GM19193 (cell line): ENCODE measurements around the gene MDK.

ENCODE experiments used
- POLR2A ChIP-seq: IDR thresholded peaks from 4 replicates; pipeline ENCODE4 v1.6.1; 2011; ENCODE audit not compliant: insufficient read depth, insufficient read length; ENCODE audit errors: extremely low read depth

The MDK gene

DNA sequence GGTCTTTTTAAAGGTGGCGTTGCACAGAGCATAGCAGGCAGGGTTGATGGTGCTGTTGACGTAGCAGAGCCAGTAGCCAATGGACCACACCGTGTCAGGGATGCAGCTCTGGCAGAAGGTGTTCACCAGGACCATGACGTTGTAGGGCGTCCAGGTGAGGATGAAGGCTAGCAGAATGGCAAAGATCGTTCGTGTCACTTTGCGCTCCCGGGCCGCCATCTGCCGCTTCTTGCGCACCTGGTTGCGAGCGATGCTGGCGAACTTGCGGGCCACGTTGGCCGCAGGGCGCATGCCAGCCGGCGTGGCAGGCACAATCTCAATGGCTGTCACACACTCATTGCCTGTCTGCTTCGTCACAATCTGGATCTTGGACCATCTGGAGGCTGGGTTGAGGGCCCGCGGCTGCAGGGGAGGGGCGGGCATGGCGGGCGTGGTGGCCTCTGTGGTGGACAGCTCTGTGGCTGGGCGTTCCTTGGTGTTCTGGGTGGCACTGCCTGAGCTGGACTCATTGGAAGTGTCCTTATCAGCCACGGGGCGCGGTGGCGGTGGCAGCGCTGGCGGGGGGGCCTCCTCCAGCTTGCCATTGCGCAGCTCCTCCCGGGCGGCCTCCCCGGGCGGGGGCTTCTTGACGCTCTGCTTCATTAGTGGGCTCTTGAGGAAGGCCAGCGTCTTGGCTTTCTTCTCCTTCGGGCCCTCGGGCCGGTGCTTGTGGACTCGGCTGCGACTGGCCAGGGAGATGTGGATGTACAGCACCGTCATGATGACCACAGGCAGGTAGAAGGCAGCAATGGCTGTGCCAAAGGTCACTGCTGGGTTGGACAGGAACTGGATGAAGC lies 3.9 kb downstream of the MDK start:
- no peak for TF ChIP-seq POLR2A

DNA sequence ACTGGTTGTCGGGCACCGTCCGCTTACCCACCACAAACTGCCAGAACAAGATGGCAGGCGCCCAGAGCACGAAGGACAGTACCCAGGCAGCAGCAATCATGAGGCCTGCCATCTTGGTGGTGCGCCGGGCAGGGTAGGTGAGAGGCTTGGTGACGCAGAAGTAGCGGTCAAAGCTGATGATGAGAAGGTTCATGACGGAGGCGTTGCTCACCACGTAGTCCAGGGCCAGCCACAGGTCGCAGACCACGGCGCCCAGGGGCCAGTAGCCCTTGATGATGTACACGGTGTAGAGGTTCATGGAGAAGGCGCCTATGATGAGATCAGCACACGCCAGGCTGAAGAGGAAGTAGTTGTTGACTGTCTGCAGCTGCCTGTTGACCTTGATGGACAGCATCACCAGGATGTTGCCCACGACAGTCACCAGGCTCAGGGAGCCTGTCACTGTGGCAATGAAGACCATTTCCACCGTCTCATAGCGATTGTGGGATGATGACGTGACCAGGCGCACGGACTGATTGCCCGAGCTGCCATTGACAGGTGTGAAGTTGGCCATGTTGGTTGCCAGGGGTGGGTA lies 4.6 kb downstream of the MDK start:
- TF ChIP-seq POLR2A = no peak

DNA sequence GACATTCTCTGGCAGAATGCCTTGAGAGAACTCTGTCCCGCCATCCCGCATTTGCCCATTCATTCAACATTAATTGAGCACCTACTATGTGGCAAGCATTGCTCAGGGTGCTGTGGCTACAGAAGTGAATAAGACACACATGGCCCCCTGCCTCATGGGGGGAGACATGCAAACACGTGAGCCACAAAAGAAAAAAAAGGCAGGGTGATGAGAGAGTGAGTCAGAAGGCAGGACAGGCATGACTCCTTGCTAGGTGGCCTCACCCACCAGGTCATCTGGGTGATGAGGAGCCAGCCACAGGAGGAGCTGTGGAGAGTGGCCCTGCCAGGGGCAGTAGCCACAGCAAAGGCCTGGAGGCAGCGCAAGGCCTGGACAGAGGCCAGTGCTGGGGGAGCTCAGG lies 5.2 kb downstream of the MDK start:
- no peak for TF ChIP-seq POLR2A

DNA sequence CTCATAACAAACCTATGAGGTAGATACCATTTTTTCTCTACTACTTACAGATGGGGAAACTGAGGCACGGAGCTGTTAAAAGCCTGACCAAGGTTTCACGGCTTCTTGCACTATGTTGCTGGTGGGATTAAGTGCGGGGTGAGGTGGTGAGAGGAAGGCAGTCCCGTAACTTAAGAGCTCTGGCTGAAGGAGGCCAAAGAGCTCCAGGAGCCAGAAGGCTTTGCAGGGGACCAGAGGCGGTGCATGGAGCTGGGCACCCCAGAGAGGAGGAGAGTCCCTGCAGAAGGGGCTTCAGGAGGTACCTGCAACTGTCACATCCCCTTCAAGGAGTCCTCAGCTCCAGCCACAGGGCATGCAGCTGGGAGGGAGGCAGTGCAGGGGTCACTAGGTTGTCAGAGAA lies 6.0 kb downstream of the MDK start:
- TF ChIP-seq POLR2A = no peak

DNA sequence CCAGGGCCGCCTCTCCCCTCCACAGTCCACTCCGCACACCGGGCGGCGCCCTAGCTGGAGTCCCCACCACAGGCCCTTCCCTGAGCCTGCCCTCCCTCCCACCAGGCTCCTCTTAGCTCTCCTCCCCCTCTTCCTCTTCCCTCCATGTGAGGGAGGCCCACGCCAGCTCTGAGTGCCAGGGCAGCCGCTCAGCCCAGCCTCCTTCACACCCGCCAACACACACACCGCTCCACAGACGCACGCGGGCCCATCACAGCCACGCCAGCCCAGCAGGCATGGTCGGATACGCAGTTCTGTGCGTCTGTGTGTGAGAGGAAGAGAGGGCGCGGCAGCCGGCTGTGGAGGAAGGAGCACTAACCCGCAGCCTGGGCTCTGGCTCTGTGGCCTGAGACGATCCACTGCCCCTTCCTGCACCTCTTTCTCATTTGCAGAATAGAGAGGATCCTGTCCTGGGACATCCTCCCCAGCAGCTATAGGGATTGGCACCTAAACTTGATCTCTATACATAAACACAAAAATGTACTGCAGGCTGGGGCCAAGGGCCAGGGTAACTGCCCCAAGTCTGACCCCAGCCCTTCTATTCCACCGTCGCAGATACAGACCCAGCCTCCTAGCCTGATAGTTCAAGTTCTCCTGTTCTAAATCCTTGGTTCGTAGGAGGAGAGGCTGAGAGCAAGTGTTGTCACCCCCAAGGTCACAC lies 6.6 kb downstream of the MDK start:
- TF ChIP-seq POLR2A = no peak

DNA sequence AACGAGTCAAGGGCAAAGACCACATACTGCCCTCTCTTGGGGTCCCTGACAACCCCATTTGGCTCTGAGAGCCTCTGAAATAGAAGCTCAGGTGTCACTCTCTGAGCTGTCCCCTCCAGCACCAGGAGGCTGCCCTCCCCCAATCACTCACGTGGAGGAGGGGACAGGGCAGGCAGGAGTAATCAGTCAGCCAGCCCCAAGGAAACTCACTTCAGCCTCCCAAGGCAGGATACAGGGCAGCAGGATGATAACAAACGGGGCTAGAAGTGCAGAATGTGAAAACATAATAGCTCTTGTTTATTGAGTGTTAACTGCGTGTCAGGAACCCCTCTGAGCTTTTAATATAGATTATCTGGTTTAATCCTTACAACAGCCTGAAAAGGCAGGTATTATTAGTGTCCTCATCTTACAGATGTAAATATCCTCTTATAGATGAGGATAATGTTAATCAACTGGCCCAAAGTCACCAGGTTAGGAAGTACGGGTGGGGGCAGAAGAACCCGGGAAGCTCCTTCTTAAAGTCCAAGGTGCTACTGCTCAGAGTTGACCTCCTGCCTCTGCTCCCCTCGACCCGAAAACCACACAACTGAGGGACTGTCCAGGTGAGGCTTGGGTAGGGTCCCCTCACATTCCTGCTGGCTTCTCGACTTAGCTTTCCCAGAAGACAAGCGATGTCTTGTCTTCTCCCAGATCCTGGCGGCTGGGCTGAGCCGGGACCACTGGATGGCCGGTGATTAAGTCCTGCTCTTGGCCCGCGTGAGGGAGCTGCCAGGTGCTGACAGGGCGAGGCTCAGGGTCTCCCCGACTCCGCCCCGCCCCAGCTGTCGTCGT lies 7.4 kb downstream of the MDK start:
- no peak for TF ChIP-seq POLR2A

DNA sequence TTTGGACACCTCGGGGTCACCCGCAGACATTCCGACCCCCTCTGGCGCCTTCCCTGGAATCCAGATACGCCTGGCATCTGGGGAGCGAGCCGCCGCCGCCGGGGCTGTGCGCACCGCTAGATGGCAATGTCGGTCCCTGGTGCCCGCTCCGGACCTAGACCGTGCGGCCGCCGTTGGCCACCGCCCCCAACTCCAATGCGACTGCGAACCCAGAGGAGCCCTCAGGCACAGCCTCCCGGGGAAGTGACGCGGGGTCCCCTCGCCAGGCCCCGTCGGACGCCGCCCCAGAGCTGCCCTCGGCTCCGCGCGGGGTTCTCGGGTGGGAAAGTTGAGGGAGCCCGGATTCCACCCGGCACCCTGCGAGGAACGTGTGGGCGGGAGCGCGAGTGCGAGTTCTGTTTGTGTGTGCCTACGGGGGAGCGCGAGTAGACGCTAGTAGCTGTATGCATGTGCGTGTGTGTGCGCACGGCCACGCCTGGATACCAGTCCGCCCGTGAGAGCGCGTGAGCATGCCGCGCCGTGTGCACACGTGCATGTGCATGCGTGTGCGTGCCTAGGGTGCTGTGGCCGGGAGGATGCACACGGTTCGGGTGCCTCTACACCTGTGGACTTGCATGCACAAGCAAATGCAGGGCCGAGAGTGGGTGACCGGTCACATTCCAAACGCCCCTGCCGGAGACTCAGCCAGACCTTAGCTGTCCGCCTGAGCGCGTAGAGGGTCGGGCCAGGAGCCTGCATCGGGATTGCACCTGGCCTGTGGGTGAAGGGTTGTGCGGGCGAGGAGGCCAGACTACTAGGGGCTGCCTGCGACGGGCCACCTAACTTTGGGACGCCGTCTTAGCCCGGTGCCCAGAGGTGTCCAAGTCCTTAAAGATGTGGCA lies 8.2 kb downstream of the MDK start:
- no peak for TF ChIP-seq POLR2A

DNA sequence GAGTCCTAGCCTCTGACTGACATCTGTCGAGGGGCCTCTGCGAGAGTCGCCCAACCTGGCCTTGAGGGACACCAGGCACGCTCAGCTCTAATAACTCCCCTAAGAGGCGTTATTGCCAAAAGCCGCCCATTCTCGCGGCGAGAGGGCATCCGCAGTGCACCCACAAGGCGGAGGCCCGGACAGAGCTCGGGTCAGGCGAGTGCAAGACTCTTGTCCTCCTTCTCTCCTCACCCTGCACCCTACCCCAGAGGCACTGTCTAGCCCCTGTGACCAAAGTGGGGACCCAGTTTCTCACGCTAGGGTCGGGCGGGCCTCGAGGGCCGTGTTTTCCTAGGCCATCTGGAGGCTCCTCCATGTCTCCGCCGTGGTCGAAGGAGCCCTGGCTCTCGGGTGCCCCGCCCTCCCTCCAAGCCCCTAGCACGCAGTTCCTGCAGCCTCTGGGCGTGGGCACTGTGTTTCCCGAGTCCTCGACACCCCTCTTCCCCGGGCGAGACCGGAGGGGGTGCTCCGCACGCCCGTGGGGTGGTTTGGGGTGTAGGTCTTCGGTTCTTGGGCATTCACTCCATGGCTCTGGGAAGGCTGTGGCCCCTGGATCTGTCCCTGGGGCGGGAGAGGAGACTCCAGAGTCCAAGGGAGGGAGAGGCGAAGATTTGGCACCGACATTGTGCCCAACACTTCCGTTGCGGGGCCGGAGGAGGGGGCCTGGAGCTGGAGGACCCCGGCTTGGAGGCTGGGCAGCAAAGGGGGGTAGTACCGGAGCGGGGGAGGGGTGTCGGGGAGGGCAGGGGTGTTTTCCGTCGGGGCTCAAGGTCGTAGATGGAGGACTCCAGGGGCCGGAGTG lies 9.1 kb downstream of the MDK start:
- TF ChIP-seq POLR2A = no peak

DNA sequence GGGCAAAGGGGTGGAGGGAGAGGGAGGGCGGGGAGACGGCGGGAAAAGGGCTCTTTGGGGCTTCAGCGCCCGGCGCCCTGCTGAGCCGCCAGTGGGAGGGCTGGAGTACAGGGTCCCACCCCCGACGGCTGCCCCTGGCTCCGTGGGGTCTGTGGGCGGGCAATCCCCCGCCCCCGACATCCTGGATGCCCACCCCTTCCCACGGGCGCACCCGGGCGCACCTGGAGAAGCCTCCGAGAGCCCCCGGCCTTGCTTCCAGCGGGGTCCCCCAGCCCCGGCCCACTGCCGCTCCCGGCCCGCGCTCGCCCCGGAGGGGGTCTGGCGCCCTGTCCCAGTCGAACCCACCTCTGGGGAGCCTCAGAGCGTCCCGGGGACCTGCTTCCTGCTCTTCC lies 9.7 kb downstream of the MDK start:
- no peak for TF ChIP-seq POLR2A

DNA sequence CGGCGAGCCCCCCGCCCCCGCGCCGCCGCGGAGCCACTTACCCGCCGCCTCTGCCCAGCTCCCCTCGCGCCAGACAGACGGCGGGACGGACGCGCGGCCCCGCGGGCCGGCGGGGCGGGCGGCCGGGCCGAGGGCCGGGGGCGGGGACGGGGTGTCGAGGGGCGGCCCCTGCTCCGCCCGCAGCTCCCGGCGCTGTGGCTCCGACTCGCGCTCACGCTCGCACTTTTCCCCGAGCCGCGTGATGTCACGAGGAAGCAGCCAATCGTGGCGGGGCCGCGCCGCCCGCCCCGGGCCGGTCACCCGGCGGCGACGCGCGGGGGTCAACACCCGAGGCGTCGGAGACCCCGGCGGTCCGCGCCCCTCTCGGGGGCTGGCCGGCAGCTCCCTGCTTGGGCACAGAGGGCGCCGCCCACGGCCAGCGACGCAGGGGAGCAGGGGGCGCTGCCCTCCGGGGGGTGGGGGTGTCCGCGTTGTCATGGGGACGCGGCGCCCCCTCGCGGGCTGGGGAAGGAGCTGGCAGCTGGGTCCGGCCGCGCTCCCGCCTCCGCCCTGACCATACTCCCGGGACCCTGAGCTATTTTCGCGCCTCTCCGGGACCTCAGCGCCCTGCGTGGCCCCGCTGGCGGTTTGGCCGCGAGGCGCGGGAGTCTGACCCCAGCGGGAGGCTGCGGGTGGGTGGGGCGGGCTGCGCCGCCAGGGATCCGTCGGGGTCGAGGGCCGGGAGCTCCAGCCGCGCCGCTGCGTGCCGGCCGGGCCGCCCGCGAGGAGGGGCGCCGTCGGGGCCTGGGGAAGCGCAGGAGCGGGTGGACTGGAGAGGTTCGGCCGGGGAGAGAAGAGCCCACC lies 10.3 kb downstream of the MDK start, which contains the start of gene CHRM4:
TSS of gene CHRM4 (minus strand) at position 199 of the 843 bp plus-strand sequence. CDS start 5,219 bp downstream, outside the sequence.
- TF ChIP-seq POLR2A = no peak

DNA sequence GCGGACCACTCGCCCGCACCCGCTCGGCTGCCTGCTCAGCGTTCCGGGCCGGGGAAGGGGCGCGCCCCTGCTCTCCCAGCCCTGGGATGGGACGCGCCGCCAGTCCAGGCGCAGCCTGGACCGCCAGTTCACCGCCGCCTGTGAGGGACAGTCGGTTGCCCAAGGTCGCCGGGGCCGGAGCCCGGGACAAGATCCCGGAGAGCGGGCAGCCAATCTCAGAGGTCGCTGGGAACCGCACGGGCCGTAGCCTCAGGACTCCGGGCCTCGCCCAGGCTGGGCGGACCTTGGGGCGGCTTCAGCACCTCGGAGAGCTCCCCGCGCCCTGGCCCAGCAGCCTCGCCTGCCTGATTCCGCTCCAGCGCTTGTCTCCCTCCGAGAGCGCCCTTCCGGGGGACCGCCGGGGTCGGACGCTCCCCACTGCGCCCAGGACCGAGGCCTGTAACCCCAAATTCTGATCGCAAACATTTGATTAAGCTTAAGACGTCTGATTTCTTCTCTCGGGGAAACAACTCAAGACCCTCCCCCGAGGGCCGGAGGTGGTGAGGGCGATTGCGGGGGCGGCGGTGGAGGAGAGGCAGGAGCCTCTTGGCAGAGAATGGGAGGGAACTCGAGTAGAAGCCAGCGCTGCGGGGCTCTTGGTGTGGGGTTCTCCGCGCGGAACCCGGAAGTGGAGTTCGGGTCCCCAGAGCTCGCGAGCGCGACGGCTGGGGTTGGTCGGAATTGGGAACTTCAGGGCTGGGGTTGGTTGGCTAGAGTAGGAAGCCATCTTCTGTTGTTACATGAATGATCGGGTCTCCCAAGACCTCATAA lies 11.2 kb downstream of the MDK start:
- TF ChIP-seq POLR2A = no peak

DNA sequence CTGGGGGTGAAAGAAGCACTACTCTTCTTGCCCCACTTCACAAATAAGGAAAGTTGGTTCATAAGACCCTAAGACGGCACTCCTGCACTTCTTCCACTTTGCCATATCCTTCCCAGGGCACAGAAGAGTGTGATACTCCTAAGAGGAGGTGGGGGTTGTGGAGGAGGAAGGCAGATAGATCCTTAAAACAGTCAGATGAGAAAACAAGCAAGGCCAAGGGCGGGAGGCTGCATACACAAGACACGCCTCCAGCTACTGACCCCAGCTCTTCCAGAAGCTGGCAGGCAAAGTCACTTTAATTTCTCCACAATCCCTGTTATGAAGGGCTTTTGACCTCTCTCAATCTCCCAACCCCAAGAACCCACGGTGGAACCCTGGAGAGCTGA lies 11.8 kb downstream of the MDK start:
- no peak for TF ChIP-seq POLR2A

DNA sequence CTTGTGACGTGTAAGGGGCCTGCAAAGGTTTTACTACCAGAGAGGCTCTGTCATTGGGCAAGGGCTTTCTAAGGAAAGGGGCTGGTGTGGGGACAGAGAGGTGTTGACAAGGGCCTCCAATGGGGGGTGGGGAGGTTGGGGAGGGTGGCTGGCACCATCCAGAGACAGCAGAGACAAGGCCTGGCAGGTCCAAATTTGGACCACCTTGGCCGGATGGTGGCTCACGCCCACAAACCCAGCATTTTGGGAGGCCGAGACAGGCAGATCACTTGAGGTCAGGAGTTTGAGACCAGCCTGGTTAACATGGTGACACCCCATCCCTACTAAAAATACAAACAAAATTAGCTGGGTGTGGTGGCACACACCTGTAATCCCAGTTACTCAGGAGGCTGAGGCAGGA lies 12.3 kb downstream of the MDK start:
- no peak for TF ChIP-seq POLR2A
